PC-9 (cell line): Measurements from ENCODE around the gene GRPEL2.

Source experiments
- CTCF ChIP-seq: fragments of 200-600 bp; sonication (generic); conservative IDR thresholded peaks from 2 replicates; pipeline ENCODE4 v1.6.1; 2017; ENCODE audit warnings: mixed run types, antibody characterized with exemption, mild to moderate bottlenecking, moderate library complexity
- EZH2 ChIP-seq: fragments of 200-600 bp; sonication (generic); IDR thresholded peaks from 2 replicates; pipeline ENCODE4 v1.8.0; 2017; ENCODE audit warnings: antibody characterized with exemption, low read depth

- TF ChIP-seq EZH2 (no peak), CTCF (no peak)
Measured at GRCh38 chr5:149337736-149338135, 7.6 kb upstream of the GRPEL2 start.
